ENCODE measurements around the gene C17orf100. TPM values are rescaled to one million over a fixed set of nuclear protein-coding genes. Genes with fewer than 3 reads are reported as not detected.
A peak's percentile ranks its signal among the peaks of the same experiment; 100 is the strongest.

C17orf100 gene
- total and polyA plus RNA-seq, 2 of the 13 experiments (the other 11 are each of a cell fraction or from before 2014, with no cell fraction given), result 3.6 to 8.7 TPM

DNA sequence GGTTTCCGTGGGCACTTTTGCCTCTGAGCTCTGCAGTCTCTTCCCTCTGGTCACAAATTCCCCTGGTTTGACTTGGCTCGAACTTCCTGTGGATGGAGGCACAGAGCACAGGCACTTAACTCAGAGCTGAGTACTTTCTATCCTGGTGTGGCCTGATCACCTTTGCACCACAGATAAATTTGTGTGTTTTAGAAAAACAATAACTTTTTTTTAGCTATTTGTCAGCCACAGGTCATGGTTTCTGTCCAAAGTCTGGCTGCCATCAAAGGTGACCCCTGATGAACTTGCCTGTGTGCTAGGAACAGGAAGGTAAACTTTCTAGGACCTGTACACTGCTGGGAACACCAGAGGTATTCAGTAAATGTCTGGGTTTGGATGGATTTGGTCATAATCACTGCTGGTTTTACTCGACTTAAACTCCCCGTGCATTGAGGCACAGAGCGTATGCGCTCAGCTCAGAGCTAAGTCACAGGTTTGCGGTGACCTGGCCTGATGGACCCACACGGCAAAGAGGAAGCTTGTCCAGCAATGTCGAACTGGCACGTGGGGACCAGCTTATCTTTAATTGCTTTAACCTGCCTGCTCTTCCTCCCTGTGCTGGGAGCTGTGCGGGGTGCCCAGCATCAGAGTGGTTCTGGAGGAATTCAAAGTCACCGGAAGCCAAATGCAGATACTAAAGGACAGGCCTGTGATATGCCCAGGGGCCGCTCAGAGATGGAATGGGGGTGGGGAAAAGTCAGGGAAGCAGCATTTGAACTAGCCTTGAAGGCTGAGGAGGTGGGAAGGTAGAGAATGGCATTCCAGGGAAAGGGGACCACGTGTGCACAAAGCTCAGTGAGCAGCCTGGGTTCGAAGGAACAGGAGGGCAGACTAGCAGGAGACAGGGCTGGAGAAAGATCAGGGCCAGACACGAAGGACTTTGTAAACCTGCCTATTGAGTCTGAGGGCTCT, 48.7 kb downstream of the C17orf100 start (continued):
- TF ChIP-seq, protein P1, sequence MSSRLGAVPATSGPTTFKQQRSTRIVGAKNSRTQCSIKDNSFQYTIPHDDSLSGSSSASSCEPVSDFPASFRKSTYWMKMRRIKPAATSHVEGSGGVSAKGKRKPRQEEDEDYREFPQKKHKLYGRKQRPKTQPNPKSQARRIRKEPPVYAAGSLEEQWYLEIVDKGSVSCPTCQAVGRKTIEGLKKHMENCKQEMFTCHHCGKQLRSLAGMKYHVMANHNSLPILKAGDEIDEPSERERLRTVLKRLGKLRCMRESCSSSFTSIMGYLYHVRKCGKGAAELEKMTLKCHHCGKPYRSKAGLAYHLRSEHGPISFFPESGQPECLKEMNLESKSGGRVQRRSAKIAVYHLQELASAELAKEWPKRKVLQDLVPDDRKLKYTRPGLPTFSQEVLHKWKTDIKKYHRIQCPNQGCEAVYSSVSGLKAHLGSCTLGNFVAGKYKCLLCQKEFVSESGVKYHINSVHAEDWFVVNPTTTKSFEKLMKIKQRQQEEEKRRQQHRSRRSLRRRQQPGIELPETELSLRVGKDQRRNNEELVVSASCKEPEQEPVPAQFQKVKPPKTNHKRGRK (CRISPR knock-in tag; IDR thresholded peaks at IDR 0.05), result no peak
- TF ChIP-seq LCORL (IDR thresholded peaks at IDR 0.05), result no peak
- peak; percentile 84 for TF ChIP-seq LCORL (CRISPR knock-in tag; IDR thresholded peaks at IDR 0.05)
- no peak for TF ChIP-seq ZNF3 (CRISPR knock-in tag; IDR thresholded peaks at IDR 0.05)
- TF ChIP-seq JDP2 (CRISPR knock-in tag; IDR thresholded peaks at IDR 0.05; ENCODE audit: borderline replicate concordance), result no peak
- TF ChIP-seq SSRP1 (CRISPR knock-in tag; IDR thresholded peaks at IDR 0.05), result no peak; the same call in none of the 2 replicates
- TF ChIP-seq PAF1 (CRISPR knock-in tag; IDR thresholded peaks at IDR 0.05), result no peak
- TF ChIP-seq, protein P2, sequence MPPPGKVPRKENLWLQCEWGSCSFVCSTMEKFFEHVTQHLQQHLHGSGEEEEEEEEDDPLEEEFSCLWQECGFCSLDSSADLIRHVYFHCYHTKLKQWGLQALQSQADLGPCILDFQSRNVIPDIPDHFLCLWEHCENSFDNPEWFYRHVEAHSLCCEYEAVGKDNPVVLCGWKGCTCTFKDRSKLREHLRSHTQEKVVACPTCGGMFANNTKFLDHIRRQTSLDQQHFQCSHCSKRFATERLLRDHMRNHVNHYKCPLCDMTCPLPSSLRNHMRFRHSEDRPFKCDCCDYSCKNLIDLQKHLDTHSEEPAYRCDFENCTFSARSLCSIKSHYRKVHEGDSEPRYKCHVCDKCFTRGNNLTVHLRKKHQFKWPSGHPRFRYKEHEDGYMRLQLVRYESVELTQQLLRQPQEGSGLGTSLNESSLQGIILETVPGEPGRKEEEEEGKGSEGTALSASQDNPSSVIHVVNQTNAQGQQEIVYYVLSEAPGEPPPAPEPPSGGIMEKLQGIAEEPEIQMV (CRISPR knock-in tag; IDR thresholded peaks at IDR 0.05; ENCODE audit: low read depth), result peak; percentile 78; the same call in 1 of the 2 replicates
- TF ChIP-seq, protein P3, sequence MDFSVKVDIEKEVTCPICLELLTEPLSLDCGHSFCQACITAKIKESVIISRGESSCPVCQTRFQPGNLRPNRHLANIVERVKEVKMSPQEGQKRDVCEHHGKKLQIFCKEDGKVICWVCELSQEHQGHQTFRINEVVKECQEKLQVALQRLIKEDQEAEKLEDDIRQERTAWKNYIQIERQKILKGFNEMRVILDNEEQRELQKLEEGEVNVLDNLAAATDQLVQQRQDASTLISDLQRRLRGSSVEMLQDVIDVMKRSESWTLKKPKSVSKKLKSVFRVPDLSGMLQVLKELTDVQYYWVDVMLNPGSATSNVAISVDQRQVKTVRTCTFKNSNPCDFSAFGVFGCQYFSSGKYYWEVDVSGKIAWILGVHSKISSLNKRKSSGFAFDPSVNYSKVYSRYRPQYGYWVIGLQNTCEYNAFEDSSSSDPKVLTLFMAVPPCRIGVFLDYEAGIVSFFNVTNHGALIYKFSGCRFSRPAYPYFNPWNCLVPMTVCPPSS (IDR thresholded peaks at IDR 0.05), result no peak
- TF ChIP-seq, protein P4, sequence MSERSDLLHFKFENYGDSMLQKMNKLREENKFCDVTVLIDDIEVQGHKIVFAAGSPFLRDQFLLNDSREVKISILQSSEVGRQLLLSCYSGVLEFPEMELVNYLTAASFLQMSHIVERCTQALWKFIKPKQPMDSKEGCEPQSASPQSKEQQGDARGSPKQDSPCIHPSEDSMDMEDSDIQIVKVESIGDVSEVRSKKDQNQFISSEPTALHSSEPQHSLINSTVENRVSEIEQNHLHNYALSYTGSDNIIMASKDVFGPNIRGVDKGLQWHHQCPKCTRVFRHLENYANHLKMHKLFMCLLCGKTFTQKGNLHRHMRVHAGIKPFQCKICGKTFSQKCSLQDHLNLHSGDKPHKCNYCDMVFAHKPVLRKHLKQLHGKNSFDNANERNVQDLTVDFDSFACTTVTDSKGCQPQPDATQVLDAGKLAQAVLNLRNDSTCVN (CRISPR knock-in tag; IDR thresholded peaks at IDR 0.05; ENCODE audit: borderline replicate concordance), result peak; percentile 34; the same call in 1 of the 2 replicates
- TF ChIP-seq, protein P5, sequence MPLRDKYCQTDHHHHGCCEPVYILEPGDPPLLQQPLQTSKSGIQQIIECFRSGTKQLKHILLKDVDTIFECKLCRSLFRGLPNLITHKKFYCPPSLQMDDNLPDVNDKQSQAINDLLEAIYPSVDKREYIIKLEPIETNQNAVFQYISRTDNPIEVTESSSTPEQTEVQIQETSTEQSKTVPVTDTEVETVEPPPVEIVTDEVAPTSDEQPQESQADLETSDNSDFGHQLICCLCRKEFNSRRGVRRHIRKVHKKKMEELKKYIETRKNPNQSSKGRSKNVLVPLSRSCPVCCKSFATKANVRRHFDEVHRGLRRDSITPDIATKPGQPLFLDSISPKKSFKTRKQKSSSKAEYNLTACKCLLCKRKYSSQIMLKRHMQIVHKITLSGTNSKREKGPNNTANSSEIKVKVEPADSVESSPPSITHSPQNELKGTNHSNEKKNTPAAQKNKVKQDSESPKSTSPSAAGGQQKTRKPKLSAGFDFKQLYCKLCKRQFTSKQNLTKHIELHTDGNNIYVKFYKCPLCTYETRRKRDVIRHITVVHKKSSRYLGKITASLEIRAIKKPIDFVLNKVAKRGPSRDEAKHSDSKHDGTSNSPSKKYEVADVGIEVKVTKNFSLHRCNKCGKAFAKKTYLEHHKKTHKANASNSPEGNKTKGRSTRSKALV (CRISPR knock-in tag; IDR thresholded peaks at IDR 0.05), result 0 out of 2 replicates have a peak, but pooled peaks have one; percentile 39
- no peak for TF ChIP-seq NFE2L1 (CRISPR knock-in tag; IDR thresholded peaks at IDR 0.05; ENCODE audit: borderline replicate concordance)
- TF ChIP-seq, protein P6, sequence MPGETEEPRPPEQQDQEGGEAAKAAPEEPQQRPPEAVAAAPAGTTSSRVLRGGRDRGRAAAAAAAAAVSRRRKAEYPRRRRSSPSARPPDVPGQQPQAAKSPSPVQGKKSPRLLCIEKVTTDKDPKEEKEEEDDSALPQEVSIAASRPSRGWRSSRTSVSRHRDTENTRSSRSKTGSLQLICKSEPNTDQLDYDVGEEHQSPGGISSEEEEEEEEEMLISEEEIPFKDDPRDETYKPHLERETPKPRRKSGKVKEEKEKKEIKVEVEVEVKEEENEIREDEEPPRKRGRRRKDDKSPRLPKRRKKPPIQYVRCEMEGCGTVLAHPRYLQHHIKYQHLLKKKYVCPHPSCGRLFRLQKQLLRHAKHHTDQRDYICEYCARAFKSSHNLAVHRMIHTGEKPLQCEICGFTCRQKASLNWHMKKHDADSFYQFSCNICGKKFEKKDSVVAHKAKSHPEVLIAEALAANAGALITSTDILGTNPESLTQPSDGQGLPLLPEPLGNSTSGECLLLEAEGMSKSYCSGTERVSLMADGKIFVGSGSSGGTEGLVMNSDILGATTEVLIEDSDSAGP (CRISPR knock-in tag; IDR thresholded peaks at IDR 0.05; ENCODE audit: borderline replicate concordance), result no peak; the same call in 1 of the 2 replicates
- no peak for TF ChIP-seq IKZF4 (CRISPR knock-in tag; IDR thresholded peaks at IDR 0.05; ENCODE audit: borderline replicate concordance, low read depth, not compliant biosample characterization)
- no peak for TF ChIP-seq ZNF773 (CRISPR knock-in tag; IDR thresholded peaks at IDR 0.05; ENCODE audit: borderline replicate concordance)
- TF ChIP-seq ZNF563 (CRISPR knock-in tag; IDR thresholded peaks at IDR 0.05), result 0 out of 2 replicates have a peak, but pooled peaks have one; percentile 49
- 0 out of 2 replicates have a peak, but pooled peaks have one; percentile 36 for TF ChIP-seq KDM3A (CRISPR knock-in tag; IDR thresholded peaks at IDR 0.05; ENCODE audit: low read depth)
- TF ChIP-seq ATAD3A (CRISPR knock-in tag; IDR thresholded peaks at IDR 0.05), result no peak
